Stomach (tissue), 9 donors: ENCODE results near the gene SORCS2. TPM values are rescaled to one million over a fixed set of nuclear protein-coding genes. Genes with fewer than 3 reads are reported as not detected.

Source experiments
- DNase-seq, 2 donors: peaks; one replicate each; pipeline versions ENCODE4 v3.0.0 to v3.0.0-alpha.2; 2013 to 2019
- H3K27ac ChIP-seq, 5 donors: fragments of 200-600 bp in 4 of 5; sonication (generic) in 4 of 5; one replicate each; pipeline ENCODE4 v1.5.1; 2013 to 2019; ENCODE audit warnings: mild to moderate bottlenecking in 1 of 5, moderate library complexity in 1 of 5
- H3K27me3 ChIP-seq, 3 donors: fragments of 200-600 bp; sonication (generic); one replicate each; pipeline ENCODE4 v1.5.1; 2017 to 2019; ENCODE audit warnings: mixed run types in 1 of 3
- H3K36me3 ChIP-seq, 4 donors: fragments of 200-600 bp; sonication (generic); 1 replicate in 3 of 4; 2 replicates in 1 of 4; pipeline ENCODE4 v1.5.1; 2016 to 2019
- H3K4me1 ChIP-seq, 4 donors: fragments of 200-600 bp; sonication (generic); one replicate each; pipeline ENCODE4 v1.5.1; 2016 to 2019
- H3K4me3 ChIP-seq, 4 donors: fragments of 200-600 bp; sonication (generic) in 3 of 4; one replicate each; pipeline ENCODE4 v1.5.1; 2016 to 2019; ENCODE audit warnings: mild to moderate bottlenecking in 1 of 4
- H3K9me3 ChIP-seq, 4 donors: fragments of 200-600 bp; sonication (generic); one replicate each; pipeline ENCODE4 v1.5.1; 2016 to 2019
- CTCF ChIP-seq, 7 experiments: fragments of 450-650 bp in 4 of 7; fragments of 200-600 bp in 3 of 7; sonication (generic) in 3 of 7; IDR thresholded peaks; one replicate each; pipeline ENCODE4 v1.5.1; 2016 to 2019; ENCODE audit warnings: antibody characterized with exemption in 7 of 7, control low read depth in 2 of 7, mild to moderate bottlenecking in 1 of 7
- EP300 ChIP-seq: sonication (generic); formaldehyde crosslinking; IDR thresholded peaks from one replicate; pipeline ENCODE4 v1.6.1; 2017; ENCODE audit warnings: antibody characterized with exemption
- POLR2A ChIP-seq, 4 donors: fragments of 450-650 bp; IDR thresholded peaks; one replicate each; pipeline ENCODE4 v1.6.1; 2016; ENCODE audit warnings: antibody characterized with exemption in 4 of 4, control low read depth in 2 of 4, mild to moderate bottlenecking in 1 of 4, moderate library complexity in 1 of 4
- POLR2AphosphoS5 ChIP-seq, 3 donors: sonication (generic); formaldehyde crosslinking; IDR thresholded peaks; one replicate each; pipeline ENCODE4 v1.6.1; 2016; ENCODE audit warnings: antibody characterized with exemption in 3 of 3
- WGBS, 5 donors: extraction: QIAGEN DNeasy Blood & Tissue Kit in 3 of 5; methylation state at CpG; one replicate each; pipeline versions ENCODE4 v1.1.5 to v1.1.7; 2013 to 2018; 5-methylcytosine and 5-hydroxymethylcytosine counted together
- intact Hi-C: fragments of 100-400 bp; cut with DNase I; formaldehyde crosslinking; loops from one replicate; pipeline ENCODE4 v1.15.1; 2023; ENCODE audit warnings: low total_unique reads
- polyA plus RNA-seq, 3 donors: library from polyadenylated mRNA; stranded (reverse); fragments of 200-250 nt; gene quantifications; one replicate each; pipeline ENCODE4 v1.2.3, GENCODE V29; 2013
- total RNA-seq, 5 donors: library from RNA; depleted of rRNA; stranded (reverse); fragments of >200 nt; gene quantifications; one replicate each; pipeline versions ENCODE4 v1.1.0 to v1.2.3, GENCODE V29; 2014 to 2016
- donor health status: healthy with polysubstance abuse.
- donor health status: Bipolar disorder and iron deficiency.
- donor health status: healthy.

Gene SORCS2
- total and polyA plus RNA-seq, 8 donors, result under 0.01 to 13.0 (median 0.50) TPM; not detected in 1

- TF ChIP-seq CTCF (IDR thresholded peaks at IDR 0.05), result no peak
- Histone ChIP-seq H3K4me3 (no peak overlapping the region), H3K27ac (no peak overlapping the region), H3K27me3 (no peaks in the 10 kb centered on the region), H3K9me3 (no peaks in the 10 kb centered on the region), H3K4me1 (no peaks in the 10 kb centered on the region), H3K36me3 (peaks cover 7 to 51% (median 43%) of the 10 kb centered on the region in 4 donors)
- DNase-seq, result no peak
- intact Hi-C loops, result no loop called here
- 62 to 81% (median 73%) methylated on average over 12 of the region's 12 CpGs for WGBS, 5 donors
Measured at GRCh38 chr4:7759216-7759615, 566.9 kb downstream of the SORCS2 start.

DNA sequence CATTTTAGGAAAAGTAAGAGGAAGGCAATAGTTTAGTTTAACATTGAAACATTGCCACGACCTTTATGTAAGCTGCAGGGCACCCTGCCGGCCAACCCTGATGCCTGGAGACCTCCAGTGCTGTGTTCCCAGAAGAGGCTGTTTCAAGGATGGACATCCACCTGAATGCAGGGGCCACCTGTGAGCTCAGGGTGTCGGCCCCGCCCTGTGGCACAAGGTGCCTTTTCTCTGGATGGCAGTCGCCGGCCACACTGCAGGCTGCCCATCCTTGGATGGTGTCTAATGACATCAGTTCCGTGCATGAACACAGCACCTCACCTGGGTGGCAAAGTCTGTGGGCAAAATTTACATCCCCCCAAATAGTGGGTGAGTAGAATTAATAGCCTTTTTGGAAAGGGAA, 567.3 kb downstream of the SORCS2 start:
- Histone ChIP-seq H3K9me3 (no peaks in the 10 kb centered on the region), H3K27ac (no peak overlapping the region), H3K27me3 (no peaks in the 10 kb centered on the region), H3K36me3 (peaks cover 7 to 54% (median 46%) of the 10 kb centered on the region in 4 donors), H3K4me1 (no peaks in the 10 kb centered on the region), H3K4me3 (no peak overlapping the region)
- no peak for DNase-seq
- TF ChIP-seq POLR2AphosphoS5 (IDR thresholded peaks at IDR 0.05) (no peak), POLR2A (IDR thresholded peaks at IDR 0.05) (no peak), EP300 (no peak), CTCF (IDR thresholded peaks at IDR 0.05) (no peak)
- intact Hi-C loops, result no loop called here
- 87 to 95% (median 90%) methylated on average over 6 to 7 of the region's 7 CpGs for WGBS, 5 donors

- Histone ChIP-seq H3K4me3 (no peak overlapping the region), H3K36me3 (peaks cover 9 to 60% (median 52%) of the 10 kb centered on the region in 4 donors), H3K4me1 (no peaks in the 10 kb centered on the region), H3K27me3 (no peaks in the 10 kb centered on the region), H3K9me3 (no peaks in the 10 kb centered on the region), H3K27ac (no peak overlapping the region)
- intact Hi-C loops, result no loop called here
- DNase-seq, result no peak
- TF ChIP-seq EP300 (no peak), POLR2AphosphoS5 (IDR thresholded peaks at IDR 0.05) (no peak), POLR2A (IDR thresholded peaks at IDR 0.05) (no peak), CTCF (IDR thresholded peaks at IDR 0.05) (no peak)
- WGBS, 5 donors, result 78 to 95% (median 85%) methylated on average over 7 to 9 of the region's 9 CpGs
Measured at GRCh38 chr4:7760228-7760627, 567.9 kb downstream of the SORCS2 start.

DNA sequence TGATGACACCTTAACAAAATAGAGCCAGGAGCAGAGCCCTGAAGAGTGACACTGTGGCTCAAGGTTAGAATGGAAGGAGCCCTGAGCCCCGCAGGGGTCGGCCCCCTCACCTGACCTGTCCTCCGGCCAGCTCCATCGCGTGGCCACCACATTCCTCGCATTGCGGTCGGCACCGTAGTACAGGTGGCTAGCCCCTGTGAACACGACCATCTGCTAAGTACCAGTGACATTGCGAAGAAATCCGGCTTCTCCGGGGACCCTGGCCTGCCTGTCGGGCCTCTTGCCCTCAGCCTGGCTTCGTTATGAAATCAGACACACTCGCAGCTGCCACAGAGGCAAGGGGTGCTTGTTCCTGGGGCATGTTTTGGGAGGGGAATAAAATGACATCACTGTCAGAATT, 568.4 kb downstream of the SORCS2 start:
- no peak for DNase-seq
- intact Hi-C loops, result no loop called here

More for the DNA sequence above, 568.4 kb downstream of the SORCS2 start:
- no peak overlapping the region for H3K27ac ChIP-seq
- H3K36me3 ChIP-seq, result peaks cover 12 to 65% (median 57%) of the 10 kb centered on the region in 4 donors
- H3K27me3 ChIP-seq, result no peaks in the 10 kb centered on the region
- no peaks in the 10 kb centered on the region for H3K9me3 ChIP-seq
- WGBS, 5 donors, result 84 to 93% (median 91%) methylated on average over 16 of the region's 16 CpGs
- TF ChIP-seq EP300 (no peak), CTCF (IDR thresholded peaks at IDR 0.05) (no peak)
- no peaks in the 10 kb centered on the region for H3K4me1 ChIP-seq
- H3K4me3 ChIP-seq, result no peak overlapping the region
